OCI-LY7 (cell line): ENCODE data around the gene BRD1.

ENCODE experiments used
- EZH2phosphoT487 ChIP-seq: fragments of 200-600 bp; sonication (generic); IDR thresholded peaks from 2 replicates; pipeline ENCODE4 v1.6.1; 2018; ENCODE audit warnings: low read depth, borderline replicate concordance, mild to moderate bottlenecking, mixed run types, antibody characterized with exemption, low read length, moderate library complexity, mixed read lengths
- TF ChIP-seq, protein P1 (sequence below): fragments of 200-600 bp; sonication (generic); conservative IDR thresholded peaks from 2 replicates; pipeline ENCODE4 v1.5.1; 2014; ENCODE audit warnings: mild to moderate bottlenecking, antibody characterized with exemption, low read length, moderate library complexity, mixed read lengths

DNA sequence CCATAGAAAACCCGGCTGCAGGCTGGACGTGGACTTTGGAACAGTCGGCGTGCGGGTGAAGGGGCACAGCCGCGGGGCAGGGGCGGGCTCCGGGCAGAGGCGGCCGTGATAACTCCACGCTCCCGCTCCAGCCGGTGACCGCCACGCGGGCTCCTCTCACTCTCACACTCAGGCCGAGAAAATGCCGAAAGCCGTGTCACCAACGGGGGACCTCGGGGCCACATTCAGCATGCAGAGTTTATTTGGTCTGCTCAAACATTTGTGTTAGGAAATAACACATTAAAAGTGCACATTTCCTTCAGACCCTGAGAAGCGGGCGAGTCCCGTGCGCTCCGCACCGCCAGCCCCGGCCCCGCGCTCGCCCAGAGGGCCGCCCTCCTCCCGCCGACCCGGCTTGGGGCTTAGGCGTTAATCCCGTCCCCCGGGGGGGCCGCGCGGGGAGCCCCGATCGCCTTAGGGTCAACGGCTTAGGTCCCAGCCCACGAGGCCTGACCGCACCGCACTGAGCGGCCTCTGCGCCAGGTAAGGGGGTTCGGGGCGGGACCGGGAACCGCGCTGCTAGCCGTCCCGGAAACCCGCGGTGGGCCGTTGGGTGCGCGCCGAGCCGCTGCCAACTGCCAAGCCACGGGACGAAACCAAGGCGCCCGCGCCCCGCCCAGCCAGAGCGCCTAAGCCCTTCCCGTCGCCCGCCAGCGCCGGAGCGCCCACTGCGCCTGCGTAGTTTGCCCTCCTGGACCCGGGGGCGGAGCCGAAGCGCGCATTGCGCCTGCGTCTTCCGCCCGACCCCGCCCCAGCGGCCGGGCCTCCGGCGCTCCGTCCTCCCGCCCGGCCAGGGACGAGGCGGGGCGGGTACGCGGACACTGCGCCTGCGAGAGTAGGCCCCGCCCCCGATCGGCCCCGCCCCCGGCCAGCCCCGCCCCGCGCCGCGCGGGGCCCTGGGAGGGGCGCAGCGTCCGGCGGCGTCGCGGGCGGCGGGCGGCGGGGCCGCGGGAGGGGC, 25.5 kb upstream of the BRD1 start, which contains the start of gene ZBED4:
- TF ChIP-seq, protein P1, sequence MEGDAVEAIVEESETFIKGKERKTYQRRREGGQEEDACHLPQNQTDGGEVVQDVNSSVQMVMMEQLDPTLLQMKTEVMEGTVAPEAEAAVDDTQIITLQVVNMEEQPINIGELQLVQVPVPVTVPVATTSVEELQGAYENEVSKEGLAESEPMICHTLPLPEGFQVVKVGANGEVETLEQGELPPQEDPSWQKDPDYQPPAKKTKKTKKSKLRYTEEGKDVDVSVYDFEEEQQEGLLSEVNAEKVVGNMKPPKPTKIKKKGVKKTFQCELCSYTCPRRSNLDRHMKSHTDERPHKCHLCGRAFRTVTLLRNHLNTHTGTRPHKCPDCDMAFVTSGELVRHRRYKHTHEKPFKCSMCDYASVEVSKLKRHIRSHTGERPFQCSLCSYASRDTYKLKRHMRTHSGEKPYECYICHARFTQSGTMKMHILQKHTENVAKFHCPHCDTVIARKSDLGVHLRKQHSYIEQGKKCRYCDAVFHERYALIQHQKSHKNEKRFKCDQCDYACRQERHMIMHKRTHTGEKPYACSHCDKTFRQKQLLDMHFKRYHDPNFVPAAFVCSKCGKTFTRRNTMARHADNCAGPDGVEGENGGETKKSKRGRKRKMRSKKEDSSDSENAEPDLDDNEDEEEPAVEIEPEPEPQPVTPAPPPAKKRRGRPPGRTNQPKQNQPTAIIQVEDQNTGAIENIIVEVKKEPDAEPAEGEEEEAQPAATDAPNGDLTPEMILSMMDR: no peak
- TF ChIP-seq EZH2phosphoT487: no peak
